ENCODE data around the gene UST.
"Not testable (repeated sequence)": the region's sequence is repeated elsewhere in the genome, so short reads cannot be mapped to it uniquely, and the experiment has no call there.

Gene UST

DNA sequence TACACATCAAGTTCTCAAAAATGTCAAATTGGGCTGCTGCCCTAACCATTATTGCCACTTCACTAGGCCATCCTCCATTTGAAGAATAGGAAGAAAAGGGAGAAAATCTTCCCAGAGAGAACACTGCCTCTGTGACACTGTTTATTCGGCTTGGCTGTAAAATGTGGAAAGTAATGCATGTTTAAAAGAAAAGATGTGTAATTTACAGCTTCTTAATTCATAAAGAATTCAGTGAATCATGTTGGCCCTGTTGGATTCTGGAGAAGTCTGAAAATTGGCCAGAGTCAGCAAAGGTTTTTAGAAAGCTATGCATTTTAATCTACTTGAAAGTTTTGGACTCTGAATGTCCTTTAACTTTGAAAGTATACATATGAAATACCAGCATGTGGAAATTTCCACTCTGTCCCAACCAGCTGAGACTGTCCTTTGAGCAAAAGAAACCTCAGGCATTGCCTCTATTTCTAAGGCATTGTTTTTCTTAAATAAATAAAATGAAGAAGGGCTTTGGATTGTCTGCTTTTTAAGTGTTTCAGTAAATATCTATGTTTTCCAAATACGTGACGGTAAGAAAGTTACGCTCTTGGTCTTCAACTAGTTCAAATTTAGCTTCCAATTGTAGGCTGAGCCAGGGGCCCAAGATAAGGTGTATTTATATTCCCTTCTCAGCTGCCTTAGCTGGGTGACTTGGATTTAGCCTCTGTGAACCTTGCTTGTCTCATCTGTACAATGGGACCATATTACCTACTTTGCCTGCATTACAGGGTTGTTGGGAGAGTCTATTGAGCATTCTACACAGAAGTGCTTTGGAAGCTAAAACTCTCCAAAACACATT is 222.2 kb downstream of the UST start:
- in situ Hi-C loops (cut with HindIII; ENCODE audit: low sequenced_read_pairs): no loop called here

GRCh38 chr6:148969603-148970061 is 222.8 kb downstream of the UST start:
- in situ Hi-C loops (cut with HindIII; ENCODE audit: low sequenced_read_pairs): no loop called here

GRCh38 chr6:148971031-148971927 is 224.4 kb downstream of the UST start:
- in situ Hi-C loops (cut with HindIII; ENCODE audit: low sequenced_read_pairs): no loop called here

- in situ Hi-C loops (cut with HindIII; ENCODE audit: low sequenced_read_pairs): no loop called here
Measured at GRCh38 chr6:148972481-148972880, 225.7 kb downstream of the UST start.

DNA sequence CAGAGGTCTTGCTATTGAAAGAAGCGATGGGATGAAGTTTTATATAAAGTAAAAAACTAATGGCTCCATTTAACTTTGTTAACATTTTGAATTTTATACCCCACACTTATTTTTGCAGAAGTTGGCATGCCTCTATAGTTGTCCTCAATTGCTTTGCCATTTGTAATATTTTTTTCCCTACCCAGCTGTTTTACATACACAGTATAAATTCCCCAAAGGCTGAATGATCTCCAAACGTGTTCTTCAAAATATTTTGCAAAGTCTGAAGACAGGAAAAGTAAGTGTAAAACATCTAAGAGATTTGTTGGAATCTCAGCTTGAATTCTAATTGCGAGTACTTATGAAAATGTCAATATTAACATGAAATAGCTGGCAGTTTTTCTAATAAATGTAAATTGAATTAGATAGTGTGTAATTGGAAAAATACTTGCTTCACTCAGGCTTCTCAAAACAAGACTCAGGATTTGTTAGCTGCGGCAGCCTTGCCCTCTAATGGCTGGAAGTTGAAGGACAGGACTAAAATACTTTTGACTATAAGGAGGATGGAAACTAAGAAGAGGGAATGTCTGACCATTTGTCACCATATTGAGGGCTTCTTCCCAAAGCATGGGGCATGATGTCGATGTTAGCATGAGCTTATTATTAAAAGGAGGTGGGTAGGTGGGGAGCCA is 226.8 kb downstream of the UST start:
- in situ Hi-C loops (cut with HindIII; ENCODE audit: low sequenced_read_pairs): no loop called here

GRCh38 chr6:148974351-148974750 is 227.5 kb downstream of the UST start:
- in situ Hi-C loops (cut with HindIII; ENCODE audit: low sequenced_read_pairs): no loop called here

DNA sequence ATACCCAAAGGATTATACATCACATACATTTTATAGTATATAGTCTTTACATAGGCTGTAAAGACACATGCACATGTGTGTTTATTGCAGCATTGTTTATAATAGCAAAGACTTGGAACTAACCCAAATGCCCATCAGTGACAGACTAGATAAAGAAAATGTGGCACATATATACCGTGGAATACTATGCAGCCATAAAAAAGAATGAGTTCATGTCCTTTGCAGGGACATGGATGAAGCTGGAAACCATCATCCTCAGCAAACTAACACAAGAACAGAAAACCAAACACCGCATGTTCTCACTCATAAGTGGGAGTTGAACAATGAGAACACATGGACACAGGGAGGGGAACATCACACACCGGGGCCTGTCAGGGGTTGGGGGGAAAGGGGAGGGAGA is 231.5 kb downstream of the UST start:
- in situ Hi-C loops (cut with HindIII; ENCODE audit: low sequenced_read_pairs): not testable (repeated sequence)

GRCh38 chr6:148979014-148979901 is 232.4 kb downstream of the UST start:
- in situ Hi-C loops (cut with HindIII; ENCODE audit: low sequenced_read_pairs): no loop called here

DNA sequence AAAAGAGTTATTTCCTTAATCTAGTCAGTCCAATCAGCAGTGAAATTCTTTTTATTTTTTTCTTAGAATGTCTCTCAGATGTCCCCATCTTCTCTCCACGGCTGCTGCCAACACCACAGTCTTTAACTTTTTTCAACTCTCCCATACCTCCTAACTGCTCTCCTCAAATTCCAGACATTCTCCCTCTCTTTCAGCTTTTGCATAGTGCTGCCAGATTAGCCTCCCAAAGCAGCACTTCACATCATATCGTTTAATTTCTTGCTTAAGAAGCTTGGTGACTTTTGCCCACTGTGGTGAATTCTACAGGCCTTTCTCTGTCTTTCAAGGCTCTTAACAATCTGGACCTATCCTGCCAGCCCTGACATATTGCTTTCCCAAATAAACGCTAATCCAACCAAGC is 233.4 kb downstream of the UST start:
- in situ Hi-C loops (cut with HindIII; ENCODE audit: low sequenced_read_pairs): no loop called here

DNA sequence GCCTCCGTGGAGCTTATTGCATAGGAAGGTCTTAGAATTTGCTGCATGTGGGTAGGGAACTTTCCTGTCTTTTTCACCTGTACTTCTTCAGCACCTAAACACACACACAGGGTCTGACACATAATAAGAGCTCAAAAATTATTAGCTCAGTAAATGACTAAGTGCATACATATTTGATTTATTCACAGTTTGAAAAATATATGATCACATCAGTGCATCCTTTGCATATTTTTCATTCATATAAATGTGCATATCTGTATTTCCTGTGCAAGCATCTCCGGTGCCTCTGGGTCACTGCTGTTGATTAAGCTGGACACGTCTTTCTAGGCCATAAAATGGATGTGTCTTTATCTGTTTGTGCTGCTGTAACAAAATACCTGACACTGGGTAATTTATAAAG is 234.7 kb downstream of the UST start:
- in situ Hi-C loops (cut with HindIII; ENCODE audit: low sequenced_read_pairs): no loop called here

DNA sequence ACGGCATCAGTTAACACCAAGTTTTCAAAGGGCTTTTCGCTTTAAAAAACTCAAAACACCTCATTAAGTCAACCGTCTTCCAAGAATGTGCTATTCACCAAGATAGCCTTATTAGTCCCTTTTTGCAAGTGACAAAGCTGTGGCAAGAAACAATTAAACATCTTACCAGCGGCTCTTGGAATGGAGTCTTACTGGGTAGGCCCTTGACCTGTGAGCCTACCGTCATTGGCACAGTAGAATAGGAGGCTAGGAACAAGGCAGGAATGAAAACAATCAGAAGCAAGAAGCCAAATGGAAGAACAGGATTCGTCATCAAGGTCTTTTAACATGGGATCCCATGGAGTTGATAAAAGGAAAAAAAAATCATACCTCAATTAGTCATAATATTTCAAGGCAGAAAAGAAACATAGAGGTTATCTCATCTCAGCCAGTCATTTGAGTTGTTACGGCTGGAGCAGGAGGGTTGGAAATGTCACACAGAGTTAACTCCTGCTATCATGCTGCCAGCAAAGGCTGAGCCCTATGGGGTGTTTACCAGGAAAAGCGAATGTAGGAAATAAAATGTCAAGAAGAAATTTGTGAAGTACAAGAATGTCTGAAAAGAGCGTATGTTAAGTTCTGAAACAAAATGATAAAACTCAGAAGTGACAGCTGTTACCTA is 236.4 kb downstream of the UST start:
- in situ Hi-C loops (cut with HindIII; ENCODE audit: low sequenced_read_pairs): no loop called here

DNA sequence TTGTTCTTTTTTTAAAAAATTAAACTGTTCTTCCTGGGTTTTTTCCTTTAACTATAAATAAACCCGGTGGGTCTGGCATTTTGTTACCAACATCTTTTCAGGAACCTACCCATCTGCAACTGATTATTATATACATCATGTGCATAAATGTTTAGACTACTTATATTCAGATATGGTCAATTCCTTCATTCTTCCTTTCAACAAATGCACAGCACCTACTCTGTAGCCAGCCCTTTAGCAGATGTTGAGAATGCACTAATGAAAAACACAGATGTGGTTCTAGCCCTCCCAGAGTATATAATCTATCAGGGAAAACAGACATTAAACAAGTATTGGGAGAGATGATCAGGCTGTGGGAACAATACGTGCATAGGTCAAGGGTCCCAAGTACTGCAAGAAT is 237.1 kb downstream of the UST start:
- in situ Hi-C loops (cut with HindIII; ENCODE audit: low sequenced_read_pairs): no loop called here

- in situ Hi-C loops (cut with HindIII; ENCODE audit: low sequenced_read_pairs): no loop called here
Measured at GRCh38 chr6:148984531-148985056, 237.8 kb downstream of the UST start.

GRCh38 chr6:148985499-148985898 is 238.7 kb downstream of the UST start:
- in situ Hi-C loops (cut with HindIII; ENCODE audit: low sequenced_read_pairs): no loop called here

DNA sequence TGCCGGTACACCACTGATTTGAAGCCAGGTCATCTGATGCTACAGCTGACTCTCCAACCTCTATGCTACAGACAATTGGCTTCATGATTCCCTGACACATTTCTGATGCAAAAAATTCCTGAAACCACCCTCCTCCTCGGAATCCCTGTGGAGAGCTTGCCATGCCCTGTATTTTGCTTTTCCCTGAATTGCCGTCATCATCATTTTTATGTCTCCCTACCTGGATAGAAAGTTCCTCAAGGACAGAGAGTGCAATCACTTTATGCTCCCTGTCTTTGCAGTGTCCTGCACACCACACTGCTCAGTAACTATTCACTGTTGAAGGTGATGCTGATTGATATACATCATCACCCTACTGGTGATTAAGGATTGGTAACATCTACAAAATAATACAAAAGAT is 239.8 kb downstream of the UST start:
- in situ Hi-C loops (cut with HindIII; ENCODE audit: low sequenced_read_pairs): no loop called here

GRCh38 chr6:148987982-148988381 is 241.2 kb downstream of the UST start:
- in situ Hi-C loops (cut with HindIII; ENCODE audit: low sequenced_read_pairs): no loop called here

DNA sequence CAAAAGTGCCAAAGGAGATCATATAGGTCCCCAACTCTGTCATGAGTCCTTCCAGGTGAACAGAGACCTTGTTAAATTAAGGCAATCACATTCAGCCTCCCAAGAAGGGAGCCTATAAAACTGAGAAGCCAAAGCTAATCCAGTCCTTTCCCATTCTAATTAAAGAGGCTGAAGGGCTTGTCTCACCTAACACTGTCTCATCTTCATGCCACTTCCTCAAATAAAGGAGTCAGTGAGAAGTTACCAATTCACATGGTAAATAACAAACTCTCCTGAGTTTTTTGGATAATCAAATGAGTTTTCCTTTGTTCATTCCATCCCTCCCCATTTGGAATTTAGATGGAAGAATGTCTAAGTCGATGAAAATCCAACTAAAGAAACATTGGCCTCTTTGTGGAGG is 242.8 kb downstream of the UST start:
- in situ Hi-C loops (cut with HindIII; ENCODE audit: low sequenced_read_pairs): no loop called here

DNA sequence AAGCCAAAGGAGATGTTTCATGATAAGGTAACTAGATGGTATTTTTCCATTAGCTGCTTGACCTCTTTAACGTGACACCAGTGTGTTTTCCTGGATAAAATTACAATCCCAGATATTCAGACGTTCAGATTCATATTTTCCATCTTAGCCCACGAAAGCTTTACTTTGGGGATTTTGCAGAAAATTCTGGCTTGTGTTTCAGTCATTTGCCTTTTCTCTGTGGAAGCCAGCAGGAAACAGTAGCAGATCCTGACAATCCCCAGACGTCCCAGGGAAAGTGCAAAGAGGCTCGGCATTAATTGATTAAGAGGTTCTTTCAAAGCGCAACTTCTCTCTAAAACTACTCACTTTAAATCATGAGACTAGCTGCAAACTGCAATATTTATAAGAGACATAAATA is 243.6 kb downstream of the UST start:
- in situ Hi-C loops (cut with HindIII; ENCODE audit: low sequenced_read_pairs): no loop called here

DNA sequence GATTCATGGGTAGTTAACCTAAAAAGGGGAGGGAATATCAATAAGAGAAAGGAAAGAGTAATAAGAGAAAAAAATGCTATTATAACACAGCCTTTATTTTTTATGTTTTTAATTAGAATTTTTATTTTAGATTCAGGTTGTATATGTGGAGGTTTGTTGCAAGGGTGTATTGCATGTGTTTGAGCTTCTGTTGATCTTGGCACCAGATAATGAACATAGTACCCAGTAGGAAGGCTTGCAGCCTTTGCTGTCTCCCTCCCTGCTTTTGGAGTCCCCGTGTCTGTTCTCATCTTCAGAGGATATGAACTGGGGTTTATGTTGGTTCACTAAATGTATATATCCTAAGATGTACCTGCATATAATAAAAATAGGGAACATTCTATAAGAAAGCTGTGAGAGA is 250.0 kb downstream of the UST start:
- in situ Hi-C loops (cut with HindIII; ENCODE audit: low sequenced_read_pairs): no loop called here

- in situ Hi-C loops (cut with HindIII; ENCODE audit: low sequenced_read_pairs): no loop called here
Measured at GRCh38 chr6:148997865-148998264, 251.0 kb downstream of the UST start.

Data from DLD1 (cell line).